Lower lobe of right lung (tissue), 2 donors: Measurements from ENCODE around the gene HTR1D. TPM values are rescaled to one million over a fixed set of nuclear protein-coding genes. Genes with fewer than 3 reads are reported as not detected.

Experiments used
- ATAC-seq, 2 donors: fragments of 200-7000 bp; cut with Tn5 transposase; one replicate each; pipeline ENCODE4 v1.9.1; 2020 to 2022; ENCODE audit warnings: mild to moderate bottlenecking in 2 of 2, moderate library complexity in 2 of 2
- DNase-seq: peaks from one replicate; pipeline ENCODE4 v3.0.0-alpha.2; 2020
- H3K27ac ChIP-seq: fragments of 200-600 bp; one replicate; pipeline ENCODE4 v1.8.0; 2022
- H3K27me3 ChIP-seq: fragments of 200-600 bp; one replicate; pipeline ENCODE4 v1.8.0; 2022; ENCODE audit warnings: low read depth
- H3K36me3 ChIP-seq: fragments of 200-600 bp; one replicate; pipeline ENCODE4 v1.8.0; 2022; ENCODE audit warnings: mild to moderate bottlenecking
- H3K4me1 ChIP-seq: fragments of 200-600 bp; one replicate; pipeline ENCODE4 v1.8.0; 2022
- H3K4me3 ChIP-seq: fragments of 200-600 bp; one replicate; pipeline ENCODE4 v1.8.0; 2022; ENCODE audit warnings: mild to moderate bottlenecking
- H3K9me3 ChIP-seq: fragments of 200-600 bp; one replicate; pipeline ENCODE4 v1.8.0; 2022
- intact Hi-C: fragments of 100-400 bp; cut with DNase I; formaldehyde crosslinking; loops from one replicate; pipeline ENCODE4 v1.11.0; 2022
- total RNA-seq: library from RNA; stranded (reverse); fragmentation: NEBNext Ultra II Directional; extraction: Animal tissue kit (Norgen Biotek cat#: 25700); gene quantifications from one replicate; pipeline ENCODE4 v1.2.1, GENCODE V29; 2021
- TF ChIP-seq, protein P1 (sequence below): fragments of 200-600 bp; IDR thresholded peaks from one replicate; pipeline ENCODE4 v1.8.0; 2022; ENCODE audit warnings: antibody characterized with exemption, mild to moderate bottlenecking
- donor health status: DM: no; HTN: yes; CAD: no; lungs with severe emphysema.

Gene HTR1D
- total RNA-seq, 1 donor from 2014 or later: 1.1 TPM

DNA sequence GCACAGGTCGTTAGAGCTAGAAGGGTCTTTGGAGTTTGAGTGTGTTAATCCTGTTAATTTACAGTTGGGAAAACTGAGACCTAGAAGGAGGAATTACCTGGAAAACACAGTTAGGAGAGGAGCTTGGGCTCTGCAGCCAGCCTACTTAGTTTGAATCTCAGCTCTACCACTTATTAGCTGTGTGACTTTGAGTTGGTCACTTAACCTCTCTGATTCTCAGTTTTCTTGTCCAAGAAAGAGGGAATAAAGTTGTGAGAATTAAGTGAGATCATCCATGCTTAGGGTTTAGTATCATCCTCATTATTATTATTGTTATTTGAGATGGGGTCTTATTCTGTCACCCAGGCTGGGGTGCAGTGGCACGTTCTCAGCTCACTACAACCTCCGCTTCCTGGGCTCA is 5.4 kb upstream of the HTR1D start:
- H3K36me3 ChIP-seq: no peaks in the 10 kb centered on the region
- TF ChIP-seq, protein P1, sequence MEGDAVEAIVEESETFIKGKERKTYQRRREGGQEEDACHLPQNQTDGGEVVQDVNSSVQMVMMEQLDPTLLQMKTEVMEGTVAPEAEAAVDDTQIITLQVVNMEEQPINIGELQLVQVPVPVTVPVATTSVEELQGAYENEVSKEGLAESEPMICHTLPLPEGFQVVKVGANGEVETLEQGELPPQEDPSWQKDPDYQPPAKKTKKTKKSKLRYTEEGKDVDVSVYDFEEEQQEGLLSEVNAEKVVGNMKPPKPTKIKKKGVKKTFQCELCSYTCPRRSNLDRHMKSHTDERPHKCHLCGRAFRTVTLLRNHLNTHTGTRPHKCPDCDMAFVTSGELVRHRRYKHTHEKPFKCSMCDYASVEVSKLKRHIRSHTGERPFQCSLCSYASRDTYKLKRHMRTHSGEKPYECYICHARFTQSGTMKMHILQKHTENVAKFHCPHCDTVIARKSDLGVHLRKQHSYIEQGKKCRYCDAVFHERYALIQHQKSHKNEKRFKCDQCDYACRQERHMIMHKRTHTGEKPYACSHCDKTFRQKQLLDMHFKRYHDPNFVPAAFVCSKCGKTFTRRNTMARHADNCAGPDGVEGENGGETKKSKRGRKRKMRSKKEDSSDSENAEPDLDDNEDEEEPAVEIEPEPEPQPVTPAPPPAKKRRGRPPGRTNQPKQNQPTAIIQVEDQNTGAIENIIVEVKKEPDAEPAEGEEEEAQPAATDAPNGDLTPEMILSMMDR: no peak
- intact Hi-C loops: no loop called here

DNA sequence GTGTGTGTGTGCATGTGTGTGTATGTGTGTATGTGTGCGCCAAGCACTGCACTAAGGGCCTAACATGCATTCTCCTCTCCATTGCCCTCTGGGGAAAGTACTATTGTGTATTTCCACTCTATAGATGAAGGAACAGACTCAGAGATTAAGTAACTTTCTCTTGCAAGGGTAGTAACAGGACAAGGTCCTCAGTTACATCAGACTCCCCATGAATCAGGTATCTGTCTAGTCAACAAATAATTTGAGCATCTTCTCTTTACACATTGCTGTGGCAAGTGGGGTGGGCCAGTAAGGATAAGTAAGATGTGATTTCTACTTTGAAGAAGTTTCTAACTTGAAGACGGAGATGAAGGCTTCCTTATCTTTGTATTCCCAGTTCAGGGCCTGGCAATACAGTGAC is 5.0 kb upstream of the HTR1D start:
- Histone ChIP-seq H3K27me3 (peaks cover 13% of the 10 kb centered on the region), H3K9me3 (no peaks in the 10 kb centered on the region), H3K36me3 (no peaks in the 10 kb centered on the region), H3K4me3 (no peak overlapping the region), H3K4me1 (peaks cover 4% of the 10 kb centered on the region), H3K27ac (no peak overlapping the region)
- ATAC-seq (no peak), DNase-seq (no peak)
- intact Hi-C loops: no loop called here
- TF ChIP-seq, protein P1: no peak

More for the DNA sequence above, 5.4 kb upstream of the HTR1D start:
- ATAC-seq (no peak), DNase-seq (no peak)
- no peaks in the 10 kb centered on the region for H3K9me3 ChIP-seq
- H3K27me3 ChIP-seq: peaks cover 9% of the 10 kb centered on the region
- peaks cover under 1% of the 10 kb centered on the region for H3K4me1 ChIP-seq
- H3K4me3 ChIP-seq: no peak overlapping the region
- H3K27ac ChIP-seq: no peak overlapping the region

DNA sequence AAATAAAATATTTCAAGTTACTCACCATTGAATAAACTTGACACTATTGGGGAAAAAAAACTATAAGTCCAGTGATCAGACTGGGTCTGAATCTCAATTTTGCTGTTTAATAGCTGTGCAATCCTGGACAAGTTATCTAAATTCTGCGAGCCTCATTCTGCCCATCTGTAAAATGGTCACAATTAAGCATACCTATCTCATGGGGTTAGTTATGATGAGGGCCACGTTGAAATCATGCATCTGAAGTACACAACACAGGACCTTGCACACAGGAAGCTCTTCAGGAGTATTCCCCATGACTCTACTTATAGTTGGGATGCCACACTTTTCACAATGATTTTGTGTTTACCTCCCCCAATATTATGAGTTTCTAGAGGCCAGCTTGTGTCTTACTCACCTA is 3.8 kb upstream of the HTR1D start:
- Histone ChIP-seq H3K27me3 (peaks cover 26% of the 10 kb centered on the region), H3K4me3 (no peak overlapping the region), H3K36me3 (no peaks in the 10 kb centered on the region), H3K4me1 (peaks cover 13% of the 10 kb centered on the region), H3K27ac (no peak overlapping the region), H3K9me3 (no peaks in the 10 kb centered on the region)
- ATAC-seq: no peak
- no peak for DNase-seq
- intact Hi-C loops: no loop called here
- TF ChIP-seq, protein P1: no peak

DNA sequence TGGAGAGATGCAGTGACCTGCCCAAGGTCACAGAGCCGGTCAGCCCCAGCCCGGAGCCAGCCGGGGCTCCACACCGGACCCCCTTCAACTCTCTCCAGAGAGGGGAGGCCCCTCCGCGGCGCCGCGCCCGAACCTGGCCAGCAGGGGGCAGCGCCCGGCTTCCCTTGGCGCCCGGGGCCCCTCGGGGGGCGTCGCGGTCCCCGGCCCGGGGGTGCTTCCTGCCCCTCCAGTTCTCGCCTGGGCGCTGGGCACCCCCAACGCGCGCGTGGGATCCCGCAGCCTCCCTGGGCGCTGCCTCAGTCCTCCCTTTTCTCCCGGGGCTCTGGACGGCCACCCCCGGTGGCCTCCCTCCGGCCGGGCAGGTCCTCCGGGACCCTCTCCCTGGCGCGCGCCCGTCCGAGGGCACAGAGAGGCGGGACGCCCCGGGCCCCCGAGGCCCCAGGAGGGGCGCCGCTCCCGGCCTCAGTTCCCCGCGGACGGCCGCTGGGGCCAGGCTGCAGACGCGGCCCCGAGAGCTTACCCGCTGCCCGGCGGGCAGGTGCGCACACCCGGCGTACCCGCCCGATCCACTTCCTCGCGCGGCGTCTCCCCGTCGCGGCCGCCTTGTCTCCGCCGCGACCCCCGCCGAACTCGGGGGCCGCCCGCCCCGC is 406 bp downstream of the HTR1D start:
- no peaks in the 10 kb centered on the region for H3K9me3 ChIP-seq
- H3K4me1 ChIP-seq: peaks cover 13% of the 10 kb centered on the region
- intact Hi-C loops: no loop called here
- H3K36me3 ChIP-seq: no peaks in the 10 kb centered on the region
- no peak overlapping the region for H3K27ac ChIP-seq
- TF ChIP-seq, protein P1: peak; percentile 70
- ATAC-seq (peak; percentile 53 to 61), DNase-seq (no peak)
- H3K27me3 ChIP-seq: peaks cover 47% of the 10 kb centered on the region
- H3K4me3 ChIP-seq: peak overlapping the region; percentile 57

DNA sequence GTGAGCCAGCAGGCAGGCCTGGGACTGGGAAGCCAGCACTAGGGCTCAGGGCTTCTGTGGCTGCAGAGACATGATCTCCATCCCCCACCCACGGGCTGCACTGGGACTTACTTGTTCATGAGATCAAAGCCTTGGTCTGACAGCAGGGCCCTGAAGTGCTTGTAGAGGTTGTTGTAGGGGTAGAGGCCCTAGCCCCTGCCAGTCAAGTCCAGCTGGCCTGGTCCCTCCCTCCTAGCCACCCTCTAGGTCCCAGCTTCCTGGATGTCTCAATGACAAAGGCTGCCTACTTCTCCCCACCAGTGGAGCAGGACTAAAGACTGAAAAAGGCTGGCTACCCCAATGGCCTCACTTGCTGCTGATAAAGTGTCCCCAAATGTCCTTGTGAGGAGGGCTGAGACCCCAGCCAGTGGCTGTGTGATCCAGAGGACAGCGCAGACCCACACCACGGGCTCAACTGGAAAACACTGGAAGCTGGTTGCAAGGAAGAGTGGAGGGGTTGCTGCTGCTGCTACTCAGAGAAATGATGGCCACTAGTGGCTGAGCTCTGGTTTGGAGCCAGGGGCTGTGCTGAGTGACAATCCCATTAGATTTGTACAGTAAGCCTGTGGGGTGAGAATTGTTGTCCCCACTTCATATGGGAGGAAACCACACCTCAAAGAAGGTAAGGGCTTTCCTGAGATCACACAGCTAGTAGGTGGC is 1.4 kb downstream of the HTR1D start:
- DNase-seq (no peak), ATAC-seq (no peak)
- Histone ChIP-seq H3K4me1 (peaks cover 13% of the 10 kb centered on the region), H3K36me3 (no peaks in the 10 kb centered on the region), H3K27me3 (peaks cover 47% of the 10 kb centered on the region), H3K4me3 (no peak overlapping the region), H3K27ac (no peak overlapping the region), H3K9me3 (no peaks in the 10 kb centered on the region)
- TF ChIP-seq, protein P1: no peak
- intact Hi-C loops: no loop called here
